GM19463 (cell line): Measurements from ENCODE around the gene MLF2.

Experiments used
- ATAC-seq: cut with Tn5 transposase; IDR thresholded peaks from one replicate; pipeline ENCODE4 v1.9.1; 2021; ENCODE audit warnings: mild to moderate bottlenecking, moderate library complexity; ENCODE audit not compliant: unreplicated experiment

The MLF2 gene

DNA sequence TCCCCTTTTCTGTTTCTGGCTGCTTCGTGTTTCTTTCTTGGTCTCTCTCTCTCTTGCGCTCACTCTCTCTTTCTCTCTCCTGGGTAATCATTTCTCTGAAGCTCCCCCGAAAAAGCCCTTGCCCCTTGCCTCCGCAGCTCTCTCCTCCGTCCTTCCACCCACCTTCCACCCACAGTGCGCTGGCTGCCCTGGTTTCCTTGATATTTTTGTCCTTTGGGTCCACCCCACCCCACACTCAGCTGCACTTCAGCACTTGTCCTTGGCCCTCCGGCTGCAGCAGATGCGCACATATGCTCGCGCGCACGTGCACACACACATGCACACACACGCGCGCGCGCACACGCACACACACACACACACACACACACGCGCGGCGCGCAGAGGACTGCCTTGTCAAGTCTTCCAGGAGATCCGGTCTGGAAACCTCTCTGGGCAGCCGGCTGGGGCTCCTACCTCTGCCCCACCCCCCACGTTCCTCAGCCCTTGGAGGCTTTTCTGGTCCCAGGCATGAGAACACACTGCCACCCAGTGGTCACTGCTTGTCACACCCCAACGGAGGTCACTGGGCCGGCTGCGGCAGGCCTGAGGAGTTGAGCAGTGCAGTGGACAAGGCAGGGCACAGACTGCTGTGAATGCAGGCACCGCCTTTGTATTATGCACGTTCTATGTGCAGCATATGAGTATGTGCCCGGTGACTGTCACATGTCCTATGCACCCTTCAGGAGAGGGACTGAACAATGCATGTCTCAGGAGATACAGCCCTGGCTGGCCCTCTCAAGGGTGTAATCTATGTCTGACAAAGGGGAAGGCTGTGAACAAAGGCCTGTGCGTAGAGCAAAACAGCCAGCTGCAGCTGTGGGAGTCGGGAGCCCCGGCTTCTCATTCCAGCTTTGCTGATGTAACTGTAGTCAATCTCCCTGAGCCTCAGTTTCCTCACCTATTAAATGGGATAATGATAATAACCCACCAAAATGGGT lies 25.9 kb upstream of the MLF2 start:
- ATAC-seq: peak; percentile 87

DNA sequence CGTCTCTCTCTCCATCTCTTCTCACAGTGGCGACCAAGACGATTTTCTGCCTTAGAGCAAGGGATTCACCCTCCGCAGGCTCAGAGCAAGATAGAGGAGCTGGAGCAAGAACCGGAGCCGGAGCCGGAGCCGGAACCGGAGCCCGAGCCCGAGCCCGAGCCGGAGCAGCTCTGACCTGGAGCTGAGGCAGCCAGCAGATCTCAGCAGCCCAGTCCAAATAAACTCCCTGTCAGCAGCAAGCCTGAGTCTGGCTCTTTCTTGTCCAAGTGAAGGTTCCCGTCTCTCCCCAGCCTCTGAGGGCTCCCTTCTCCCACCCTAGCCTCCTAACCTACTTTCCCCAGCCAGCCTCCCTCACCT lies 25.3 kb upstream of the MLF2 start:
- no peak for ATAC-seq

DNA sequence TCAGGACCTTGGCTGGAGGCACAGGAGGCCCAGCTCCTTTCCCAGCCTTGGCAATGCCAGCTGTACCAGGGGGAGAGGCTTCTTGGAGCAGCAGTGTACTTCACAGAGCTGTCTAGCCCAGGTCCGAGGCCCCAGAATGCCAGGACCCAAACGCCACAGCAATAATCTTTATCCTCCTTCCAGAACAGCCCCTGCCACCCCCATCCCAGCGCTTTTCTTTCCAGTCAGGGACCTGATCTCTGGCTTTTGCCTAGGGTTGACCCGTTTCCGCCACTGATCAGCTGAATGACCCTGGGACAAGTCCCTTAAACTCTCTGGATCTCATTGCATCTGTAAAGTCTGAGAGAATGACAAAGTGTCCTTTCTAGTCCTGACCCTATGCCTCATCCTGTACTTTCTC lies 24.4 kb upstream of the MLF2 start:
- no peak for ATAC-seq

DNA sequence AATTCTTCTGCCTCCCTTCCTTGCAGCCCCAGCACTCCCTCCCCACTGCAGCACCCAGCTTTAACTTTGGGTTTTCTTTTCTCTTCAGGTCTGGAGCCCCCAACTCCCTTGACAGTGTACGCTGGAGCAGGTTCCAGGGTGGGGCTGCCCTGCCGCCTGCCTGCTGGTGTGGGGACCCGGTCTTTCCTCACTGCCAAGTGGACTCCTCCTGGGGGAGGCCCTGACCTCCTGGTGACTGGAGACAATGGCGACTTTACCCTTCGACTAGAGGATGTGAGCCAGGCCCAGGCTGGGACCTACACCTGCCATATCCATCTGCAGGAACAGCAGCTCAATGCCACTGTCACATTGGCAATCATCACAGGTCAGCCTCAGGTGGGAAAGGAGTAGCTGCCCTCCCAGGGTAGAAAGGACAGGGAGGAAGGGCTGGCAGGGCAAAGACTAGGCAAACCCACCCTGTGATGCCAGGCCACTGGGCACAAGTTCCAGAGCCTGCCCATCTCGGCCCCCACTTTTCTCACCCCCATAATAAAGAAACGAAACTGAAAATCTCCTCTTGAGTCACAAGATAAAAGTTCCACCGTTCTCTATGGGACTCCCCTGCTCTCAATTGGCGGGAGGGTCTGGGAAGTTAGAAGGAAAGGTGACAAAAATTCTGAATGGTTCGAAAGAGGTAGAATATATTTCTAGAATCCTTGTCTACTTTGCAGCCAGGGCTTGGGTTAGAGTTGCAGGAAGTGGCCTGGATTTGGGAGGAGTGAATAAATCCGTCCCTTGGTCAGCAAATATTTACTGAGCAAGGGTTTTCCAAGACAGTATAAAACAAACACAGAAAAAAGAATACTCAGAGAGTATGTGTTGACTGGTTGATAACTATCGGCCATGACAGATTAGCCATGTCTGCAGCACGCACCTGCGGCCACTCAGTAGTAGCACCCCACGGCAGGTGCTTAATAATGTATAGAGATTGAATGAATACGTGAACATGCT lies 22.5 kb upstream of the MLF2 start:
- ATAC-seq: no peak

DNA sequence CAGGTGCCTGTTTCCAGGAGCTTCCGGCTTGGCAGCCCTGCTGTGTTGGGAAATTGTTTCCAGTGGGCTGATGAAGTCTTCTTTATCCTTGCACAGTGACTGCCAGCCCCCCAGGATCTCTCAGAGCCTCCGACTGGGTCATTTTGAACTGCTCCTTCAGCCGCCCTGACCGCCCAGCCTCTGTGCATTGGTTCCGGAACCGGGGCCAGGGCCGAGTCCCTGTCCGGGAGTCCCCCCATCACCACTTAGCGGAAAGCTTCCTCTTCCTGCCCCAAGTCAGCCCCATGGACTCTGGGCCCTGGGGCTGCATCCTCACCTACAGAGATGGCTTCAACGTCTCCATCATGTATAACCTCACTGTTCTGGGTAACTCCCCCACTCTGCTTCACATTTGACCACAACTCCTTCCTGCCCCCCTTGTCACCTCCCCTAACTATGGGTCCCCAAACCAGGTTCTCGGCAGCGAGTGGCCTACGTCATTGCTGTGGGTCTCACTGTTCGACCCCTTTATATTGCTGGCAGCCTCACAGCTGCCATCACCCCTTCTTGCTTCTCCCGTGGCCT lies 21.6 kb upstream of the MLF2 start:
- ATAC-seq: no peak

DNA sequence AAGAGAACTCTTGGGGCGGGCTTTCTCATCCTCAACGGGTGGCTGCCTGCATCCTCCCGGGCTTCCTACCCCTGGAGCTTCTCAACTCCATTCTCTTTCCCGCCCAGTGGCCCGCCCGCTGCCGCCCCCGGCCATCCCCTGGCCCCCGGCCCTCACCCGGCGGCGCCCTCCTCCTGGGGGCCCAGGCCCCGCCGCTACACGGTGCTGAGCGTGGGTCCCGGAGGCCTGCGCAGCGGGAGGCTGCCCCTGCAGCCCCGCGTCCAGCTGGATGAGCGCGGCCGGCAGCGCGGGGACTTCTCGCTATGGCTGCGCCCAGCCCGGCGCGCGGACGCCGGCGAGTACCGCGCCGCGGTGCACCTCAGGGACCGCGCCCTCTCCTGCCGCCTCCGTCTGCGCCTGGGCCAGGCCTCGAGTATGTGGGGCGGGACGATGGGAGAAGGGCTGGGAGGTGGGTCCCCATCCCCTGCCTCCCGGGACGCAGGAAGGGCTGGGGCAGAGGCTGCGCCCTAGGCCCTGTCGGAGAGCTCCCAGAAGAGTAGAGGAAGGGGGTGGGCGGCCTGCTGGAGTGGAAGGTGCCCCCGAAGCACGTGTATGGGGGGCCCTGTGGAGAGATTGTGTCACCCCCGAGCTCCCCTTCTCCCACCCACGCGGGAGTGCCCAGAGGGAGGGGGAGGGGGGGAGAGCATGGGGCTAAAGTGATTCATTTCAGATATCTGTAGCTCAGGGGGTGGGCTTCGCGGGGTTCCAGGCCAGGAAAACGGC lies 20.8 kb upstream of the MLF2 start:
- no peak for ATAC-seq

DNA sequence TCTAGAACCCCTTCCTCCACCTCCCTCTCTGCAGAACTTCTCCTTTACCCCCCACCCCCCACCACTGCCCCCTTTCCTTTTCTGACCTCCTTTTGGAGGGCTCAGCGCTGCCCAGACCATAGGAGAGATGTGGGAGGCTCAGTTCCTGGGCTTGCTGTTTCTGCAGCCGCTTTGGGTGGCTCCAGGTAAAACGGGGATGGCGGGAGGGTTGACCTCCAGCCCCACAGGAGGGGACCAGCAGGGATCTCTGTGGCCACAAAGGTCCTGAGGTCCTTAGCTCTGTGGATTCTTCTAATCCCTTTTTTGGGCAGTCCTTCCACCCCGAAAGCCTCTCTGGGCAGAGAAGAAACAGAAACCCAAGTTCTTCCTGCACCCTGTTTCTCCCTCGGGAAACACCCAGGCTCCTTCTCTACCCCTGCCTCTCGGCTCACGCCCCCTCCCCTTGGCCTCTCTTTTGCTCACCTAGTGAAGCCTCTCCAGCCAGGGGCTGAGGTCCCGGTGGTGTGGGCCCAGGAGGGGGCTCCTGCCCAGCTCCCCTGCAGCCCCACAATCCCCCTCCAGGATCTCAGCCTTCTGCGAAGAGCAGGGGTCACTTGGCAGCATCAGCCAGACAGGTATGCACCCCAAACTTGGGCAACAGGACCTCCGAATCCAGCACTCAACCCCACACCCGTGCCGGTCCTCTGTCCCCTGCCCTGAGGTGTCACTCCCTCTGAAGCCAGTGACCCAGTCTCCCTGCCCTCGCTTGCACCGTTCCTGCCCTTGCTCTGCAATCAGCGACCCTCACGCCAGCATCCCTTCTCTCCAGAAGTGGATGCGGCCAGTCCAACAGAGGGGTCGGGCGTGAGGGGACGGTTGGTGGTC lies 20.0 kb upstream of the MLF2 start:
- ATAC-seq: no peak

DNA sequence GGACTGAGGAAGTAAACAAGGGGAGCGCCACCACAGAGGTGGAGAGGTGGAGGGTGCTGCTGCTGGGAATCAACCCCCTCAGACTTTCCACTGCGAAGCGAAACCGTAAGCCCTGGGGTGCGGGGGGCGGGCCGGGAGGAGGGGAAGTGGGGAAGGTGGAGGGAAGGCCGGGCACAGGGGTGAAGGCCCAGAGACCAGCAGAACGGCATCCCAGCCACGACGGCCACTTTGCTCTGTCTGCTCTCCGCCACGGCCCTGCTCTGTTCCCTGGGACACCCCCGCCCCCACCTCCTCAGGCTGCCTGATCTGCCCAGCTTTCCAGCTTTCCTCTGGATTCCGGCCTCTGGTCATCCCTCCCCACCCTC lies 19.4 kb upstream of the MLF2 start, which contains the start of gene LAG3:
Gene LAG3 (plus strand): TSS at position 190 of the 365 bp plus-strand sequence. CDS start 333 bp downstream, outside the sequence.
- ATAC-seq: no peak

DNA sequence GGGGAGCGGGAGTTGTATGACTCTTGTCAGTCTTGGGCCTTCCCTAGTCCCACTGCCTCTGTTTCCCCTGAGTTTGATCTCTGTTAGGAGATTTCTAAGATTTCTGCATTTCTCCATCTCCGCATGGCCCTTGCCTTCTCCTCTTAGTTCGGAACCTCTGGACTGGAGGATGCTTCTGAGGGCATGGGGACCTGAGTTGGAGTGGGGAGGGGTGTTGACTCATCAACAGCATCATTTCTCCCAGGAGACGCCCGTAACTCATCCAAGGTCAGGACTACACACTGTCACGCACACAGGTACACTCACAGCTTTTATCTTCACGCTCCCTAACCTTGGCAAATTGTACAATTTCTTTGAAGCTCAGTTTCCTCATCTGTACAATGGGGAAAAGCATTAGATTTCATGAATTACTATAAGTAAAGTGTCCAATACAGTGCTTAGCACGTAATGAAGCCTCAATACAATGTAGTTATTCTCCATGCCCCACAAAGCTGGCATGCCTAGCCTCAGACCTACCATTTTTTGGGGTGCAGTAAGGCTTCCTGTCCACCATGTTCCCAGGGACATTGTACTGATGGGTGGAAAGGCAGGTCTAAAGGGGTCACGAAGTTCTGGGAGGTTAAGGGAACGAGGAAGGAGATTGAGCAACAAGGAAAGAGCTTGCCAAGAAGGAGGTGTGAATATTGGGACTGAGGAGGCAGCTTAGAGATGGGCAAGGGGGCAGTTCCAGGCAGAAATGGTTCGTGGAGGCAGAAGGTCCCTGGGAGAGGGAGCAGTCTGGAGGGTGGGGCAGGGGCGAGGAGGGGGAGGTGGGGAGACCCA lies 18.8 kb upstream of the MLF2 start:
- no peak for ATAC-seq

DNA sequence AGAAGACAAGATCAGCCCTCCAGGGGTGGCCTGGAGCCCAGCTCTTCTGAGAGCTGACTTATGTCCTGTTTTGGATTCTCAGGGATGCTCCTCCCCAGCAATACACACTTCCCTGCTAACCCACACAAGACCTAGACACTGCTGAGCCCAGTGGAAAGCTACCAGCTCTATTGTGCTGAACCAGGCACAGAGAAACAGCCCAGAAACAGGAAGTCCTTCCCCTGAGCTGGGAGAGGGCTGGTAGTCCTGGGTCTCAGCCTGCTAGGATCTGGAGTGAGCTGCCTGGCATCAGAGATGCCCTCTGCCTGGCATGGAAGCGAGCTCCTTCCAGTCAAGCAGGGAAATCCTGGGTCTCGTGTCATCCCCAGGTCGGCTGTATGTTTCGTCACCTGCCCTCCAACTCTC lies 18.2 kb upstream of the MLF2 start:
- ATAC-seq: no peak

DNA sequence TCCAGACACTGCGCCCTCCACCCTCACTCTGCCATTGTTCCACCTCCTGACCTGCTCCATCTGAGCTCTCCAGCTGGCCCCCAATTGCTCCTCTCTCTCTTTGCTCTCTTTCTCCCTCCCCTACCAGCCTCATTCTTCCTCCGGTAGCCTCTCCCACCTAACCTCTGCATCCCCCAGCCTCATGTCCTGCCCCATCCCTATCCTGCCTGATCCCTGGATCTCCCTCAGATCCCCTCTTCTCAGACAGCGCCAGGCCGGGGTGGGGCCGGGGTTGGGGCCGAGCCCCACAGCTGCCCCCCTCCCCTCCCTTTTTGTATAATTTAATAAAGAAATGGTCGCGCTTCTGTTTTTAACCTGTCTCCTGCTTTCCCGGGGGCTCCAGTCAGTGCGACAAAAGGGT lies 17.7 kb upstream of the MLF2 start:
- no peak for ATAC-seq

DNA sequence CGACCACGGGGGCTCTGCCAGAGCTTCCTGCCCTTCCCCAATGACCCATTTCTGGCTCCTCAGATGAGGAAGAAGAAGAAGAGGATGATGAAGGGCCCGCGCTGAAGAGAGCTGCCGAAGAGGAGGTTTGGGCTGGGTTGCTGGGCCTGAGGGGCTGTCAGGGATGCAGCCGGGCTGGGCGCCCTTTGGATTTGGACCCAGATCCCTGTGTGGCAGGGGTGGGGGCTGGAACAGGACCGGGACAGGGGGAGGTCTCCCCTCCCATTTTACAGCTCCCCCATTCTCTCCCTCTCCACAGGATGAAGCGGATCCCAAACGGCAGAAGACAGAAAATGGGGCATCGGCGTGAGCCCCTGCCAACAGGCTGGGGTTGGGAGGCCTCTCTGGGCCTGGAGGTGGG lies 17.2 kb upstream of the MLF2 start:
- ATAC-seq: no peak

DNA sequence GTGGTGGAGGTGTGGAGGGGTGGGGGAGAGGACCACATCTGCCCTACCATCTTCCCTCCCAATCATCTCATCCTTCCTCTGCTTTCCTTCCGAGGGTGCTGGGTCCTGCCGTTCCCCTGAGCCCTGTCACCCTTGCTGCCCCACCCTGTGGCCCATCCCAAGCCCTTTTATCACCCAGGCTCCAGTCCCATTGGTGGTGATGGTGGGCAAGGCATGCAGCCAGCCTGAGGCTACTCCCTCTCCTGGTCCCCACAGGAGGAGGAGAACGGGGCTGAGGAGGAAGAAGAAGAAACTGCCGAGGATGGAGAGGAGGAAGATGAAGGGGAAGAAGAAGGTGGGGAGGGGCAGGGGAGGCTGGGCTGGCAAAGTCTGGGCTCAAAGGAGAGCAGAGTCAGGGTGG lies 16.7 kb upstream of the MLF2 start:
- ATAC-seq: no peak

DNA sequence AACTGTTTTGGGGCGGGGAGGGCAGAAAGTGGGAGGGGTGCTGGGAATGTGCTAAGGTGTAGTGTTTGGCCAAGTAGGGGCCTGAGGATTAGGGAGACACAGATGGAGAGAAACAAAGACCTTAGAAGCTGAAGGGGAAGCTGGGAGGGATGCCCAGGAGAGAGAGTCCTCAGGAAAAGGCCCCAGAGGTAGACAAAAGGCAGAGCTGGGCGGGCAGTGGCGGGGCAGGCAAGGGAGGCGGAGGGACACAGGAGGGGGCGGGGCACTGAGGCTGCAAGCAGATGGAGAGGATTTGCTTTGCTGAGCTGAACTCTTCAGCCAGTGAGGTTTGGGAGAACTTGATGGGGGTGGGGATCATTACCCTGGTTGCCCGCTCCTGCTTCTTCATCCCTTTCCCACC lies 16.0 kb upstream of the MLF2 start:
- no peak for ATAC-seq

DNA sequence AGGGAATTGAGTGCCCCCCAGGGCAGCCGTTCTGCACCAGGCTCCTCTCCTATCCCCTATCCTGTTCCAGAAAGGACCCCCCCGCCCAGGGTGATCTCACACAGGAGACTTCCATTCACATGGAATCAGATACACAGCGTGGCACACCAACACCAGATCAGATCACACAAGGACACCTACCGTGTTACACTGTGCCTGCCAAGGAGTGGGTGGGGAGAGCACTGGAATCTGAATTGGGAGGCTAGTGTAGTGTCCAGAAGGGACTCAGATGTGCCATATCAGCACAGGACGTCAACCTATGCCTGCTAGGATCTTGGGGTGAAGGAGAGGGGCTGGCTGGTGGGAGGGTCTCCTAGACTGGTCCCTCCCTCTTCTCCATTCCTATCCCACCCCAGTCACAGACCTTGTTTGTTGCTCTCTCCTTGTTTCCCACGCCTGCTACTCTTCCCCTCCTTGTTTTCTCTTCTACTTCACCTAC lies 15.5 kb upstream of the MLF2 start:
- ATAC-seq: no peak

DNA sequence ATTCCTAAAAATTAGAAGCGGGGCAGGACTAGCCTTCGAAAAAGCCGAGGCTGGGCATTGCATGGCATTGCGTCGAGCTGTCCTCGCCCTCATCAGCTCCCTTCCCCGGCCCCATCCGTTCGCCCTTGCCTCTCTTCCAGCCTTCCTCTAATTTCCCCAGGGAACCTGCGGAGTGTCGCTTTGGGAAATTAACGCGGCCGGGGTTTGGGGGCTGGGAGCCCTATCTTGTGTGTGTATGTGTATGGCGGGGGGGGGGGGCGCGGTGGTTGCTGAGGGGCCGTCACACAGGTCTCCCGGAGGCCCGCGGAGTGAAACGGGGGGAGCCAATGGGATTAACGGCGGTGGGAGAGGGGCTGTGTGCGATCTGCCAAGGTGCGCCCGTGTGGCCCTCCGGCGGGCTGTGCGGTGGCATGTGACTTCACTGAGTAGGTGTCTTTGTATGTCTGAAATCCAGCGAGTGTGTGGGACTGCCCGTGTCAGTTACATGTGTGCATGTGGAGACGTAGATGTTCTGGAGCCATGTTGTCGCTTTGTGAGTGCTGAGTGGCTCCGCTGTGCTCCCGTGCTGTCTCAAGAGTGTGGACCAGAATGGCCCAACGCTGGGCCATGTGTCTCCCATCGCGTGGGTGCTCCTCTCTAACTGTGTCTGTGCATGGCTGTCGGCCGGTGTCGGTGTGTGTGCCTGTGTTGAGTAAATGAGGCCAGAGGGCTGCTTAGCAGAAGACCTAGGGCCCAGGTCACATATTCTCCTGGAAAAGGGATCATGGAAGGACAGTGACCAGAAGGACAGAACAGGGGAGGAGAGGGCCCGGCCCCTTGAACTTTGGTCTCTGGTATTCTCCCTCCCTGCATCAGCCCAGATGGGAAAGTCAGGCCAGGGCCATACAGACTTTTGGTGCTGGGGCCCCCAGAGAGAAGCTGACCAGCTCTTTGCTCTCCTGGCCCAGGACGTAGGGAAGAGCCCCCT lies 14.7 kb upstream of the MLF2 start:
- no peak for ATAC-seq

DNA sequence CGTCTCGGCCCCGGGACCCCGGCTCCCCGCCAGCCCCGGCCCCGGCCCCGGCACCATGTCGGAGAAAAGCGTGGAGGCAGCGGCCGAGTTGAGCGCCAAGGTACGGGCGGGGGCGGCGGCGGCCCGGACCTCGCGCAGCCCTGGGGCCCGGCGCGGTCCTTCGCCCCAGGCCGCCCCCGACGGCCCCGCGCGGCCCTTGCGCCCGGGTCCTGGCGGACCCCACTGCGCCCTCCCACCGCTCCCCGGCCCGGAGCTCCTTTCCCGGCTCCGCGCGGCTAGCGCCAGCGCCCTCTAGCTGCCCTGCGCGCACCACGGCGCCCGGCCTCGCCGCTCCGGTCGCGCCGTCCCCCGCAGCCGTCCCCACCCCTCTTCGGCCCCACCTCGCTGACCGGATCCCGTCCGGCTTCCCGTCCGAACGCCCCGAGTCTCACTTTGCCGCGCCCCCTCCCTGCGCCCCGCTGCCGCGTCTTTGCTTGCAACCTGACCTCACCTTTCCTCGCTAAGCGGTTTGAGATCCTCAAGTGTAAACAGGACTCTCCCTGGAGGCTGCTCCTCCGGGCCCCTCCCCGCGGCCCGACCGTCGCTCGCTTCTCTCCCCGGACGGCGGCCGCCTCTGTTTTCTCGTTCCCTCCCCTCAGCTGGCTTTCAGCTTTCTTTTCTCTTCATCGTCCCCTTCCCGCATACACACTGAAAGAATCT lies 13.9 kb upstream of the MLF2 start:
- ATAC-seq: peak; percentile 52
